ENCODE data around the gene CASKIN1.
"Not testable (repeated sequence)": the region's sequence is repeated elsewhere in the genome, so short reads cannot be mapped to it uniquely, and the experiment has no call there.

The CASKIN1 gene

DNA sequence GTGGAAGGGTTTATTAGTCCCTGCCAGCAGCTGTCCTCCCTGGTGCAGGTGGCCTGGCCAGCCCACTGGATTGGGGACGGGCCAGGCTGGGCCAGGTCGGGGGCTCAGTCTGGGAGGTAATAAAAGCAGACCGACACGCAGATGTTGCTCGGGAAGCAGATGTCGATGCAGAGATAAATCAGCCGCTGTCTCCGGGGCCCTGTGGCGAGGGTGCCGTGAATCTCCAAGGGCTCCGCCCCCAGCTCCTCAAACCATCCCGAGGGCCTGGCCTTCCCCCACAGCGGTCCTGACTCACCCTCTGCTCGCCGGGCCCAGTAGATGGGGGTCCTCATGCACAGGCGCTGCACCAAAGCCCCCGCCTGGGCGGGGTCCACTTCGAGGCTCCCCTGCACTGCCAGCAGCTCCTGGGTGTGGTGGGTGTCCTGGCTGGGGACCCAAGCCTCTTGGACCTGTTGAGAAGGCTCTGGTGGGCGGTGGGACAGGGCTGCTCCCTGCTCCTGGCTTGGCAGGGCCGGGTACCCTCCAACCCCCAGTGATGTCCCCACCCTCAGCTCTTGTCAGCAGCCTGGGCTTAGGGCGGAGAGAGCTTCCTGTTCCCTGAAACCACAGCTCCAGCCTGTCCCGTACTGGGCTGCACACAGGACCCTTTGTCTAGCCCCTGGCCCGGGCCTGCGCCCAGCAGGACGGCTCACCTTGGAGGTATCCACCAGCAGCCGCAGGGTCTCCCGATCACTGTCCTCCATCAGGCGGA, 13.0 kb upstream of the CASKIN1 start:
- no peak for DNase-seq (ENCODE audit: low spot score)

DNA sequence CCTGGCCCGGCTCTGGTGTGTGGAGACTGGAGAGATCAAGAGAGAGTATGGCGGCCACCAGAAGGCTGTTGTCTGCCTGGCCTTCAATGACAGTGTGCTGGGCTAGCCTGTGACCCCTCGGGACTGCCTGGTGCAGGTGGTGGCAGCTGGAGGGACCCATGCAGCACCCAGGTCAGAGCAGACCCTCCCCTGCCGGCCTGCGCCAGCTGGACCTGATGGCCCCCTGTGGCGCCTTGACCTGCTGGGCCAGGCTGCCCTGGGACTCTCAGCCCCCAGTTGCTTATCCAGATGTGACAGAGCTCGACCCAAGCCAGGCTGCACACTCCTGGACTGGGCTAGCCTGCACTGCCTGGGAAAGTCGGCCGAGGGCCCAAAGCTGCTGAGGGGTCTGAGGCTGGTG, 12.4 kb upstream of the CASKIN1 start:
- DNase-seq (ENCODE audit: low spot score) = no peak

DNA sequence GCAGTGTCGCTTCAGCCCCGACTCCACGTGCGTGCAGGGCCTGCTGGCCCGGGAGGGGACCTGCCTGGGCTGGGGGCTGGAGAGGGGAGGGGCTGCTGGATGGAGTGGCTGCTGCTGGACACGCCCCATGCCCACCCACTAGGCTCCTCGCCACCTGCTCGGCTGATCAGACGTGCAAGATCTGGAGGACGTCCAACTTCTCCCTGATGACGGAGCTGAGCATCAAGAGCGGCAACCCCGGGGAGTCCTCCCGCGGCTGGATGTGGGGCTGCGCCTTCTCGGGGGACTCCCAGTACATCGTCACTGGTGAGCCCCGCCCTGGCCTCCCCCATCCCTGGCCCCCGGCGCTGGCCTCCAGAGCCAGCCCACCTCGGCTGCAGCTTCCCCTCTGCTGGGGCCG, 11.9 kb upstream of the CASKIN1 start:
- no peak for DNase-seq (ENCODE audit: low spot score)

DNA sequence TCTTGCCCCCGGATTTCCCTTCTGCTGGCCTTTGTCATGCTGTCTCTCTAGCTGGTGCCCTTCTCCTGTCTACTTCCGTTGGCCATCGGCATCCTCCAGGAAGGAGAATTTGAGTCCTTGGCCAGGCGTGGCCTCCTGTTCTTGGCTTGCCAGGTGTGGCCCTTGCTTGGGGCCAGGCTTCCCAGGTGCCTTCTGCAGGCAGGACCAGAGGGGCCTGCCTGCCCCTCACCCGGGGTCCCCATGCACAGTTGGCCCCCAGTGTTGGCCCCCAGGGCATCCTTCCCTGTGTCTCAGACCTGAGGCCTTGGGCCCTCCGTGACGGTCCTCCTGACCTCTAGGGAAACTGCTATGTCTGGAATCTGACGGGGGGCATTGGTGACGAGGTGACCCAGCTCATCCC, 11.5 kb upstream of the CASKIN1 start:
- no peak for DNase-seq (ENCODE audit: low spot score)

DNA sequence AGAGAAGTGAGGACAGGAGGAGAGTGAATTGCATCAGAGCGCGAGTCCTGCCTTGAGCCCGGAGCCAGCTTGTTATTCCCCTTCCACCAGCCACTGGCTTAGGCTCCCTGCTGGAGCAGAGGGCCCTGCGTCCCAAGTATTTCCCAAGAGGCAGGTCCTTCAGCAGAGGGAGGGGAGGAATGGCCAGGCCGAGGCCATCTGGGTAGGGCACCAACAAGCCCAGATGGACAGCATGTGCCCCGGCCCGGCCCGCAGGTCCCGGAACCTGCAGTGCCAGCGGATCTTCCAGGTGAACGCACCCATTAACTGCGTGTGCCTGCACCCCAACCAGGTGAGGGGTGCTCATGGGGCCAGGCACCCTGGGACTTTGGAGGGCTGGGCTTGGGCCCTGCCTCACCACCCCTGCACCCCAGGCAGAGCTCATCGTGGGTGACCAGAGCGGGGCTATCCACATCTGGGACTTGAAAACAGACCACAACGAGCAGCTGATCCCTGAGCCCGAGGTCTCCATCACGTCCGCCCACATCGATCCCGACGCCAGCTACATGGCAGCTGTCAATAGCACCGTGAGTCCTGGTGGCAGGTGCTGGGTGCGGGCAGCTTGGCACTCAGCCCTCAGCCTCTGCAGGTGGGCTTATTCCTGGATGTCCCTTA, 10.5 kb upstream of the CASKIN1 start:
- DNase-seq (ENCODE audit: low spot score) = no peak

DNA sequence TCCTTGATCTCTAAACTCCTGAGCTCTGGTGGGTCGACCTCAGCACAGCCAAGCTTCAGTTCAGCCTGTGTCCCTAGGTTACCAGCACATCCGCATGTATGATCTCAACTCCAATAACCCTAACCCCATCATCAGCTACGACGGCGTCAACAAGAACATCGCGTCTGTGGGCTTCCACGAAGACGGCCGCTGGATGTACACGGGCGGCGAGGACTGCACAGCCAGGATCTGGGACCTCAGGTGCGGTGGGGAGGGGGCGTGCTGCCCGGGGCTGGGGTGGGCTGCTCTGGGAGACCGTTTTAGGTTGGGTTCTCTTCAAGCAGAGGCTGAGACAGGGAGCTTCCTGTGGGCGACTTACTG, 10.0 kb upstream of the CASKIN1 start:
- no peak for DNase-seq (ENCODE audit: low spot score)

DNA sequence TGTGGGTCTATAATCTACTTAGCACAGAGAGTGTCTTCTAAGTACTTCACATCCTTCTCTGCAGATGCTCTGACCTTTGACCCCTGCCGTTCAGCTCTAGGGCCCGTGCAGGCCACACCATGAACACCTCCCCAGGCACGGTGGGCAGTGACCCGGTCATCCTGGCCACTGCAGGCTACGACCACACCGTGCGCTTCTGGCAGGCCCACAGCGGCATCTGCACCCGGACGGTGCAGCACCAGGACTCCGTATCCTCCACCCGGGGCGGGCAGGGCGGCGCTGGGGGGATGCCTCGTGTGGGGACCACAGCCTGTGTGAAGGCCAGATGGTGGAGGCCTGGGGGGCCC, 9.5 kb upstream of the CASKIN1 start:
- no peak for DNase-seq (ENCODE audit: low spot score)

DNA sequence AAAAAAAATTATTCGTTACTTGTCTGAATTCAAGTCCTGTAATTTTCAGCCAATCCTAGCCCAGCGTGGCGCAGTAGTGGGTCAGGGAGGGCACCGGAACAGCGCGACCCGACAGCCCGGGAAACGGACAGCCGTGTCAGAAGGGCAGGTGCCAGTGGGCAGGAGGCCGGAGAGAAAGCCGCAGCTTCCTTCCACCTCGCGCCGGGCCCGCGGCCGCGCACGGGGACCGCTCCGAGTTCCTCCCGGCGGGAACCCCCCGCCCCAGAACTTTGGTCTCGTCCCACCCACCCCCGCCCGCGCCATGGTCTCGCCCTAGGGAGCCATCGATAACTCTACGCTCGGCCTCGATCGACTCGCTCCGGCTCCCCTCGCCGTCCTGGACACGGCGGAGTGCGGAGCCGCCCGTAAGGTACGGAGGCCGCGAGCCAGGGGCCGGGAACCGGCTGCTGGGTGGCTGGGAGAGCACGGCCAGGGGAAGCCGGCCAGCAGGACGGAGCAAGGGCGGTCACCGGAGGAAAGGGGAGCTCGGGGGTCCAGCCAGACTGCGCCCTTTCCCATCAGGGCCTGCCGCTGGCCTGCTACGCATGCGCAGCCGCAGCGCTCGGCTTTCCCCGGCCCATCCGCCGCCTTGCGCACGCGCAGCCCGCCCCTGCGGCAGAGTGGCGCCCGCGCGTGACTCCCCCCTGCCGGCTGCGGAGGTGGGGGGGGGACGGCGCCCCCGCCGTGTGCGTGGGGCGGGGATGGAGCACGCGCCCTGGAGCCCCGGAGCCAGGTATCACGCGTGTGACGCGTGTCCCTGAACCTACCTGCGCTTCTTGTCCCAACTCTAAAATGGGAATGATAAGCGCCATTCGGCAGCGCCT, 8.9 kb upstream of the CASKIN1 start, which contains the start of gene MLST8:
Gene MLST8, plus strand, starts transcription at position 351 of the 863 bp plus-strand sequence. CDS start 632 bp downstream, outside the sequence.
- DNase-seq (ENCODE audit: low spot score) = peak; percentile 100

DNA sequence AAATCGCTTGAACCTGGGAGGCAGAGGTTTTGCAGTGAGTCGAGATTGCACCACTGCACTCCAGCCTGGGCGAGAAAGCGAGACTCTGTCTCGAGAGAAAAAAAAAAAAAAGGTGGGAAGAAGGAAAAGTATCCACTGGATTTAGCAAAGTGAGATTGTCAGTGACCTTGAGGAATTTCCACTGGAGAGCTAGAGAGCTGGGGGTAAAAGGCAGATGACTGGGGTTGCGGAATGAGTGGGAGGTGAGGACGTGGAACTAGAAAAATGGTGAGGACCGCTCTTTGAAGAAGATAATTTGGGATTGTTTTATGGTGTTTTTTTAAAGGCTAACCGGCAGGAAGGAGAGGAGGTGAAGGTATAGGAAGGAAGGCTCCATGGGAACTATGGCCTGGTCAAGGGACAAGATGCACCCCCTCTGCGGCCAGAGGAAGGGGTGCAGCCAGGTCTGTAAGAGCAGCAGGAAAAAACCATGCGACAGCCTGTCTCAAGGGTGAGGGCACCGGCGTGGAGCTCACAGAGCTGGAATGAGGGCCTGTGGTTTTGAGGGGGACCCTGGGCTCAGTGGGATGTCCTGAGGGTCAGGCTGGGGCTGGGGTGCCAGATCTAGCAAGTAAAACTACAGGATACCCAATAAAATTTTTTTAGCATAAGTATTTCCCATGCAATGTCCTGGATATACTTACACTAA, 8.2 kb upstream of the CASKIN1 start:
- DNase-seq (ENCODE audit: low spot score) = no peak

DNA sequence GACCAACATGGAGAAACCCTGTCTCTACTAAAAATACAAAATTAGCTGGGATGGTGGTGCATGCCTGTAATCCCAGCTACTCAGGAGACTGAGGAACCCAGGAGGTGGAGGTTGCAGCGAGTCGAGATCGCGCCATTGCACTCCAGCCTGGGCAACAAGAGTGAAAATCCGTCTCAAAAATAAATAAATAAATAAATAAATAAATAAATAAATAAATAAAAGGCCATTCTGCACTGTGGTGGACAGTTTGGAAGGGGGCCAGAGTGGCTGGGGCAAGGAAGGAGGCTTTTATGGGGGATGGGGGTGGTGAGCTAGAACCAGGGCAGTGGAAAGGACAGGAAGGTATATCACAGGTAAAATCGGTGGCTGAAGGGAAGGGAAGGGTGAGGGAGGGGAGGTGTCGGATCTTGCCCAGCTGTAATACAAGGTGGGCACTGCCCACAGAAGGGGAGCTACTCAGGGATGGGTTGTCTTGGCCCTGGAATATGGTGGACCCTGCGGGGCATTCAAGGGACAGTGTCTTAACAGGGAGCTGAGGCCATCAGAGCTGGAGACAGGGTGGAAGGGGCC, 6.8 kb upstream of the CASKIN1 start:
- not testable (repeated sequence) for DNase-seq (ENCODE audit: low spot score)

DNA sequence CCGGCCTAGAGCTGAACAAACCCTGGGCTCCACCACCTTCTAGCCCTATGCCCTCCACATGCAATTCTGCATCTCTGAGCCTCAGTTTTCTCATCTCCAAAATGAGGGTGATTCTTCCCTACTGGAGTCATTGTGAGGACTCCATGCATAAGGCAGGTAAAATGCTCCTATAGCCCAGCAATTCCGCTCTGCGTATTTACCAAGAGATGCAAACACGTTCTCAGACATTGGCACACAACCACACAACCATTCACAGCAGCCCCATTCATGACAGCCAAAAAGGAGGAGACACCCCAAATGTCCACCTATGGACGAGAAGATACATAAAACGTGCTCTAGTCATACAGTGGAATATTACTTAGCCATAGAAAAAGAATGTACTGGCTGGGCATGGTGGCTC, 3.9 kb upstream of the CASKIN1 start:
- DNase-seq (ENCODE audit: low spot score) = no peak

DNA sequence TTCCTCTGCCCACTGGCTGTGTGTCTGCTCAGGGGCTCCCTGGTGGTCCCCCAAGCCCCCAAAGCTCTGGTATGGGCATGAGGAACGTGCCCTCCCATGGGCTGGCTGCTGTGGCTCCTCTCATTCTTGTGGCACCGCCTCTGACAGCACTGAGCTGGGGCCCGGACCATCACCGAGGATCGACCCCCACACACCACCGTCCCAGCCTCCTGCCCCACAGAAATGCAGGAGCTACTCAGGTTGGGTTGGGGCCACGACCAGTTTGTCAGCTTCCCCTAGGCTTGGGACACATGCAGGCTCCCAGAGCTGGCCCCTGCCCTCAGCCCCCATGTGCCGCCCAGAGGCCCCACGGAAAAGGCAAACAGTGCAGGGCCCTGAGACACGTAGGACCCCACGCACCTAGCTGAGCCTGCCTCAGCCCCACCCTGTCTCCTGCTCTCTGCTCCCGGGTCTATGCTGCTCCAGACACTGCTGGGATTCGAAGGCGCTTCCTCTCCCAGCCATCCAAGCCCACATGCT, 3.3 kb upstream of the CASKIN1 start:
- no peak for DNase-seq (ENCODE audit: low spot score)

DNA sequence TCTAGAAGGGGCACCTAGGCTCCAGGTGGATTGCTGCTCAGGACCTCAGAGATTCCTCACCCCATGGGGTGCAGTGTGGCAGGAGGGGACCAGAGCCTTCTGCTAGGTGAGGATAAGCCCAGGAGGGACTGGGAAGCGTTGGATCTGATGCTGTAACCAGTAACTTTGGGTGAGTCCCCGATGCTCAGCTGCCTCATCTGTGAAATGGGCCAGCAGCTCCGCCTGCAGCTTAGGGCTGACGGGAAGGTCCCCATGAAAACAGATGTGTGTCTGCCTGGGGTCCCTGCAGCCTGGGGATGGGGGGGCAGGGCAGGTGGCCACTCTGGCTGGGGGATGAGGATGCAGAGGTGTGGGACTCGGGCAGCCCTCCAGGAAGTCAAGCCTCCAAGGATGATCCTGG, 2.7 kb upstream of the CASKIN1 start:
- no peak for DNase-seq (ENCODE audit: low spot score)

DNA sequence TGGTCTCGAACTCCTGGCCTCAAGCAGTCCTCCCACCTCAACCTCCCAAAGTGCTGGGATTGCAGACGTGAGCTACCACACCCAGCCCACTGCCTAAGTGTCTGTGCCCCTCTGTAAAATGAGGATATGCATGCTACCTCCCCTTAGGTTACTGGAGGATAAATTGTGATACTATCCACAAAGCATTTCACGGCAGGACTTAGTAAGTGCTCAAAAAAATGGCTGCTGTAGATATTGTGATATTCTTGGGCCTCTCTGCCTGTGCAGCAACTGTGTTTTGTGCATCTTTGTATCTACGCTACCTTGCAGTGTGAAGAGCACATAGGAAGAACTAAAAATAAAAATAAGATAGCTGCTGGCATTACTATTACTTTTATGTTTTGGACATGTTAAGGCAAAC, 1.9 kb upstream of the CASKIN1 start:
- no peak for DNase-seq (ENCODE audit: low spot score)

DNA sequence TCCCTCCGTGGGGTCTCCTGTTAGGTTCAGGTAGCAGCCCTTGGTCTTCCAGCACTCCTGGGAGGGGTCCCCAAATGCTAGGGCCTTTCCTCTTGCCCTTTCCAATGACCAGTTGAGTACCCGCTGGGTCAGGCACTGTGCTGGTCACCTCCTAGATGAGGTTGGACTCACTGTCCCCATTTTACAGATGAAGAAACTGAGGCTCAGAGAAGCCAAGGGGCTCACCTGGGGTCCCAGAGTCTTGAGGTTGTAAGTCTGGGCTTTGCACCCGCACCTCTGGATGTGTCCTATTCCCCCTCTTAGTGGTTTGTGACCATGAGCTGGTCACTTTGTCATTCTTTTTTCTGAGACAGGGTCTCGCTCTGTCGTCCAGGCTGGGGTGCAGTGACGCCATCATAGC, 1.4 kb upstream of the CASKIN1 start:
- no peak for DNase-seq (ENCODE audit: low spot score)

DNA sequence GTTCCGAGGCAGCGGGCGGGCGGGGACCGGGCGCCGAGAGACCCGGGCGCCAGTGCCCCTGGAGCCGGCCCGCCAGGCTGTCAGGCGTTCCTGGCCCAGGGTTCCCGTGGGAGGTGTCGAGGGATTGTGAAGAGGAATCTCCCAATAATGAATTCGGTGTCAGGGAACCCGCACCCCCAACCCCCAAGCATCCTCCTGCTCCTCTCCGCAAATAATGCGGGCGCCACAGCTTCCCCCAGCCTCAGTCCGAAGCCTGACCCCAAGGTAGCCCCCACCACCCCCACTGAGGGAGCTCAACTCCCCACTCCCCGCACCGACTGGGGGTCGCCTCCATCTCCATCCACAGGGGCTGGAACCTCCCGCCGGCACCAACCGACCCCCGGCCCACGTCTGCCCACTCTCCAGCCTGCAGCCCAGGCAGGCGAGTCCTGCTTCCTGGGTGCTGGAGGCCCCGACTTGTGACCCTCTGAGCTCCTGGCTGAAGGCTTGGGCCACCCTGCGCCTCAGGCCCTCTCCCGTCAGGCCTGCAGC, 641 bp upstream of the CASKIN1 start:
- DNase-seq (ENCODE audit: low spot score) = no peak

DNA sequence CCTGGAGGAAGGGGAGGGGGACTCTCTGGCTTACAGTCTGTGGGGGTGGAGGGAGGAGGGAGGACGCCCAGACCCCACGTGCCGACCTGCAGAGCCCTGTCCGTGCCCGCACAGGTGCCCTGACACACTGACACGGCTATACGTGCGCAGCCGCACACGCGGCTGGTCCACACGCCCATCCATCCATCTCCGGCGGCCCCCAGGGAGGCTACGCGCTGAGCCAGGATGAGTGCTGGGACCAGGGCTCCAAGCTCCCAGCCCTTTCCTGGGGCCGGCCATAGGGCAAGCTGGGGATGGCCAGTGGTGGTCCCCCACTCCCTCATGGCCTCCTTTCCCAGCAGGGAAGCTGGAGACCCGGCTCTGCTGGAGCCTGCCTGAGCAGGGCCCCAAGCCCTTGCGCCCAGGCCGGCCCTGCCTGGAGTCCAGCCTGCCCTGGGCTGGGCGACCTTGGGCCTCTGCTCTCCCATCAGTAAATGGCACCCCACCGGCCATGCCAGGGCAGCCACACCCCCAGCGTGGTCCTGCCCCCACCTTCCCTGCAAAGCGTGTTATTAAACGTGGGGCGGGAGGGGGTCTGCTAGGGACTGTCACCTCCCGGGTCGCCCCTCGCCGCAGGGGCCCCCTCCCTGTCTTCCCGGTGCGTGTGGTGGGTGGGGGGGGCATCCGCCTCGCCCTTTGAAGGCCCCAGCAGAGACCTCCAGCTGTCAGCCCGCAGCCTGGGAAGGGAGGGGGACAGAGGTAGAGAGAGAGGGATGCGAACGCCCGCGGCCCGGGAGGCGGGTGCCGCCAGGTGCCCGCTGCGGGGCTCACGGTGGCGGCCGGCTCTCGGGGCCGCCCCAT, 863 bp downstream of the CASKIN1 start:
- no peak for DNase-seq (ENCODE audit: low spot score)

DNA sequence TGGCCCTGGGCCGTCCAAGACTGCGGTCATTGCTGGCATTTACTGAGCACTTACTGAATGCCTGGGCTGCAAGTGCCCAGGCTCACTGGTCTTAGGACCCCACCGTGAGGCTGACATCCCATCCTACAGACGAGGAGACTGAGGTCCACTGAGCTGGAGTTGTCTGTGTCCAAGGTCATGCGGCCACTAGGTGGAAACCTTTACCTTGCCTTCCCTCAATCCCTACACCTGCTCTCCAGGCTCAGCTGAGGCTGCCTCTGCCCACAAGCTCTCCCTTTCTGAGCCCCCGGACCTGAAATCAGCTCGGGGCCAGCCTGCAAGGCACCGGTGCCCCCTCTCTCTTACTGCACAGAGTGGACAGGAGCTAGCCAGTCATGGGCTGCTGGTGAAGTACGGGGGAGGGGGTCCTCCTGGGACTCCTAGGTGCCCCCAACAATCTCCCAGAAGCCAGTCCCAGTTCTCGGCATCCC, 1.5 kb downstream of the CASKIN1 start:
- DNase-seq (ENCODE audit: low spot score) = peak; percentile 37

DNA sequence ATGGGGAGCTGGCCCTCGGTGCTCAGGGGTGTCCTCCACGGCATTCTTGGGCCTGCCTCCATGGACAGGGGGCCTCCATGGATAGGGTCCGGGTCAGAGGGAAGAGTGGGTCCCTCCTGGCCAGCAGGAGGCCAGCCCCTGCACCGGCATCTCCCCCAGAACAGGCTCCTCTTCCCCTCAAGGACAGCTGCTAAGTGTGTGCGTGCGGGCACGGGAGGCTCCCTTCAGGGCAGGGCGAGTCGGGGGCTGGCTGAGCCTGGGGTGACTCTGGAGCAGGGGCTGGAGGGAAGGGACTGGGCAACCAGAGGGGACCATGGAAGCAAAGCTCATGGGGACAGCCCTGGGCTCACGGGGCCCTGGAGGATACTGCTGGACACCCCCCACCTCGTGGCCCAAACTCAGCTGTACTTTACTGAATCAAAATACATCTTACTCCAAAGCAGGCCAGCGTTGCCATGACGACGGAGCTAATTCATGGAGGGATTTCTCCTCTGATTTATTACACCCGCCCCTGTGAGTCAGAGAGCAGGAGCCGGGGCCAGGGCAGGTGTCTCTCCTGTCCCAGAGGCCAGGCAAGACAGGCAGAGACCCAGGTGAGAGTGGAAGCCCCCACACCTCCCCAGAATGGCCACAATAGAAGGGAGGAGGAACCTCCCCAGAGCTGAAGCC, 2.1 kb downstream of the CASKIN1 start:
- DNase-seq (ENCODE audit: low spot score) = no peak

DNA sequence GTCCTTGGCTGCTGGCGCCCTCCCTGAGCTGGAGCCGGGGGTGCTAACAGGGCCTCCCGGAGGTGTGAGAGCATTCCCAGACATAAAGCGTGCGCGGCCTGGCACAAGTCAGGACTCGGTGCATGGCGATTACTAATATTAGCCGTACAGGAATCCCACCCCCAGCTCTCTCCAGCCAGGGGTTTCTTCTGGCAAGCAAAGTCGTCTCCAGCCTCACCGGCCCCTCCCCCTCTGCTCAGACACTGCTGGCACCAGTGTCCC, 5.0 kb downstream of the CASKIN1 start:
- DNase-seq (ENCODE audit: low spot score) = no peak

Measured in GM03348 (cell line).